Measurements from ENCODE around the gene EHMT1. TPM values are rescaled to one million over a fixed set of nuclear protein-coding genes. Genes with fewer than 3 reads are reported as not detected.

The EHMT1 gene
- total RNA-seq, 2 experiments from 2014 or later: 66.6 to 76.7 TPM

DNA sequence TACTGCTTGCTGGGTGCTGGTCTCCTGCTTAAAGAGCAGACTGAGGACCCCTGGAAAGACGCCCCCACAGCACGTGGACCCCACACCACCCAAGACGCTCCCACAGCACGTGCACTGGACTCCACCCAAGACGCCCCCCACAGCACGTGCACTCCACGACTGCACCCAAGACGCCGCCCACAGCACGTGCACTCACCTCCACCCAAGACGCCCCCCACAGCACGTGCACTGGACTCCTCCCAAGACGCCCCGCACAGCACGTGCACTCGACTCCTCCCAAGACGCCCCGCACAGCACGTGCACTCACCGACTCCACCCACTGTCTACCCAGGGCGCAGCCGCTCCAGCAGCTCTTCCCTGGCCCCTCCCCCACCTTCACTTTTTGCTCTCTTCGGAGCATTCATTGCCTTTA, 50.5 kb downstream of the EHMT1 start:
- Mint-ChIP-seq H3K9me3 (ENCODE audit: low read depth) (no peaks in the 10 kb centered on the region), H3K27ac (no peak overlapping the region), H3K27me3 (no peaks in the 10 kb centered on the region), H3K36me3 (ENCODE audit: low read depth) (peaks cover 16% of the 10 kb centered on the region), H3K4me3 (no peak overlapping the region), H3K4me1 (peaks cover 53% of the 10 kb centered on the region)
- peak; percentile 19 for ATAC-seq
- intact Hi-C loops (cut with DNase I, micrococcal nuclease): no loop called here
- DNase-seq: peak; percentile 24
- CTCF ChIA-PET: interaction anchor here (0.6 kb wide), 1 partner anchor 22 kb away, joined by 3 read pairs; no protein-coding TSS in a partner anchor
- POLR2A ChIA-PET: no interaction called here

DNA sequence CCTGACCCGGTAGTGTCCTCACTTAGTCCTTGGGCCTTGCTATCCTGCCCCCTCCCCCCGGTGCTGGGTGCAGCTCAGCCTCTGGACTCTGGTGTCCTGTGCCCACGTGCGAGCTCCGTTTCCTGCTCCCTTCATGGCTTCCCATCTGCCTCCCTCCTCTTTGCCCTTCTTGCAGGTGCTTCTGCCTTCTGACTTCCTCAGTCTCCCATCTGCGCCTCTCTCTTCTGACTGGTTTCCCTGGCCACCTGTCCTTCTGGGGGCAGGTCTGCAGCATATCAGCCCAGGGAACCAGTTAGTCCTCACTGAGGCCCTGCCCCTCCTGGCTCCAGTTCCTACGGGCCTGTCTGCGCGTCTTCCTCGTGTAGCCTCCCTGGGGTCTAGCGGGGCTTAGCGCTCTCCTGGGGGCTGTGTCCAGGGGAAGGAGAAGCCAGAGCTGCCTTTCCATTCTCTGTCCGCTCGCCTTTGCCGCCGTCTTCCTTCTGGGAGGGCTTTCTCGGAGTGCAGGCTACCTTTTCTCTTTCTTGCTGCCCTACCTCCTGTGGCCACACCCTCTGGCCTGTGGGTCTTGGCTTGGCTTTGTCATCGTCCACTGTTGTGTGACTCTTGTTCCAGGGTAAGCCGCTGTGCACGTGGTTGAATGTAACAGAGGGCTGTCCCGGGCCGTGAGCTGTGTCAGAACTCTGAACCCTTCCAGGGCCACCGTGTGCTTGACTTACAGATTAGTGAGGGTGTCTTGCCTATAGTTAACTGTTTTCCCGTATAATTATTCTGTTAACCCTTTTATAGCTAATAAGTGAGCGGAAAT, 51.8 kb downstream of the EHMT1 start:
- no peak for DNase-seq
- H3K27ac Mint-ChIP-seq: peak overlapping the region; percentile 10
- H3K9me3 Mint-ChIP-seq (ENCODE audit: low read depth): no peaks in the 10 kb centered on the region
- no peak for ATAC-seq
- H3K4me1 Mint-ChIP-seq: peaks cover 49% of the 10 kb centered on the region
- H3K27me3 Mint-ChIP-seq: no peaks in the 10 kb centered on the region
- H3K4me3 Mint-ChIP-seq: no peak overlapping the region
- CTCF ChIA-PET: interaction anchor here (0.5 to 1.3 kb wide), 10 partner anchors 10 to 240 kb away, joined by 3 to 5 read pairs (median 4); no protein-coding TSS in a partner anchor
- POLR2A ChIA-PET: no interaction called here
- H3K36me3 Mint-ChIP-seq (ENCODE audit: low read depth): peaks cover 14% of the 10 kb centered on the region
- intact Hi-C loops (cut with DNase I, micrococcal nuclease): loop anchor here in 1 of 2 experiments (5.0 kb wide), 1 partner anchor 102 kb away; no protein-coding TSS in a partner anchor

DNA sequence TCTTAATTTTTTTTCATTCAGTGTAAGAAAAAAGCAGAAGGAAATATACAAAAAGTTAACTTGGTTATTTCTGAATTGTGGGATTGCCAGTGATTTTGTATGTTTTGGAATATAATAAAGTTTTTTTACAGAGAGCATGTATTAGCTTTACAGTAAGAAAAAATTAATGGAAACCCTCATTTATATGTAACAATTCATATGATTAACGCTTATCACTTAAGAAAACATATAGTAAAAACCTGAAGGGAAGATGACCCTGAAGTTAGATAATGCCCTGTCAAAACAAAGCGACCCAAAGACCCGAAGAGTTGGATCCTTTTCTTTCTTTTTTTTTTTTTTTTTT, 52.4 kb downstream of the EHMT1 start:
- Mint-ChIP-seq H3K9me3 (ENCODE audit: low read depth) (no peaks in the 10 kb centered on the region), H3K27me3 (no peaks in the 10 kb centered on the region), H3K4me1 (peaks cover 47% of the 10 kb centered on the region), H3K27ac (no peak overlapping the region), H3K4me3 (no peak overlapping the region), H3K36me3 (ENCODE audit: low read depth) (peaks cover 14% of the 10 kb centered on the region)
- ATAC-seq: no peak
- no peak for DNase-seq
- intact Hi-C loops (cut with DNase I, micrococcal nuclease): loop anchor here in 1 of 2 experiments (5.0 kb wide), 1 partner anchor 101 kb away; no protein-coding TSS in a partner anchor
- ChIA-PET CTCF (interaction anchor here (0.6 to 1.3 kb wide), 6 partner anchors 11 to 328 kb away, joined by 3 to 4 read pairs (median 3); no protein-coding TSS in a partner anchor), POLR2A (no interaction called here)

DNA sequence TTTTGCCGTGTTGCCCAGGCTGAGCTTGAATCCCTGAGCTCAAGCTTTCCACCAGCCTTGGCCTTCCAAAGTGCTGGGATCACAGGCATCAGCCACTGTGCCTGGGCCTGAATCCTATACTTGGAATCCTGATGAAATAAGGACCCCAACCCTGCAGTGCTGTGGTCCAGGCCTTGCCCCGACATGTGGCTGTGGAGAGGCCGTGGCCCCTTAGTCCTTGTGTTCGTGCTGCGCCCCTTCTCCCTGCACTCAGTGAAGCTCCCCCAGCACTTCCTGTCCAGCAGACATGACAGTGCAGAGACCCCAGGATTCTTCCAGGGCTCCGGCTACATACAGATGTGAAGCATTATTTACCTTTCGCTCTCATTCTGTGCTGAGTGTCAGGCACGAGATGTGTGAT, 52.9 kb downstream of the EHMT1 start:
- H3K4me1 Mint-ChIP-seq: peaks cover 42% of the 10 kb centered on the region
- no peaks in the 10 kb centered on the region for H3K9me3 Mint-ChIP-seq (ENCODE audit: low read depth)
- H3K36me3 Mint-ChIP-seq (ENCODE audit: low read depth): peaks cover 15% of the 10 kb centered on the region
- H3K4me3 Mint-ChIP-seq: no peak overlapping the region
- H3K27ac Mint-ChIP-seq: no peak overlapping the region
- DNase-seq: no peak
- no peaks in the 10 kb centered on the region for H3K27me3 Mint-ChIP-seq
- ATAC-seq: no peak
- ChIA-PET CTCF (interaction anchor here (0.6 to 1.3 kb wide), 6 partner anchors 11 to 328 kb away, joined by 3 to 4 read pairs (median 3); no protein-coding TSS in a partner anchor), POLR2A (no interaction called here)
- intact Hi-C loops (cut with DNase I, micrococcal nuclease): loop anchor here in 1 of 2 experiments (1.0 to 5.0 kb wide), 3 partner anchors 101 to 429 kb away; no protein-coding TSS in a partner anchor

DNA sequence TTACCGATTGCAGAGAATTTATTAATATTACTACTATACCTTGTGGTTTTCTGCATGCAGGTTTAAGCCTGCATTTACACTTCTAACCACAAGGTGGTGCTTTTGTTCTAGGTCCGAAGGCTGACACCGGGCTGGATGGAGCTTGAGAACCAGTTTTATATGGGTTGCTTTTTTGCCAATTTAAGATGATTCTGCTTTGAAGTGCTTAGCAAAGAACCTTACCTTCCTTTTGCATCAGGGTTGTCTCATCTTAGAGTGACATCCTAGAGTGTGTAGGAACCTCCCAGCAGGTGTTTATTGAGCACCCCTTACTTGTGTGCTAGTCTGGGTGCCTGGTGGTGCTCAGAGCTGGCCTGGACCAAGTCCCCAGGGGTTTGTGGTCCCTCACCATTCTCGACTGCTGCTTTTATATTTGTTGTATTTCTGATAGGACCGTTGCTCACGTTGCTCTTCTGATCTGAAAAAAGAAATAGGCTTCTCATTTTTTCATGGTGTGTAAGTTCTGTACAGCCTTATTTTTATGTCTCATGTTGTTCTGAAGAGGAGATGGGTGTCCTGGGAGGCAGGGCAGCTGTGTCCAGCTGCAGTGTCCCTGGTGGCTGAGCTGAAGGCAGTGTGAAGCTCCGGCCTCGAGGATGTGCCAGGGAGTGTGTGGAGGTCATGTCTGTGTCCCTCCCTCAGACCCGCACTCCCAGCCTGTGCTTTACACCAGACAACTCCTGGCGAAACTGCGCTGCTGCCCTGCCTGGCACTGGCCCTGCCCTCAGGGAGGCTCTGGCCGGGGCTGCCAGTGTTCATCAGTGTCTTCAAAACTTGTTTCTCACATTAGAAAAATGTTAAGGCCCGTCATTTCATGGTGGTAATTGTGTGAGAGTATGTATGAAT, 54.3 kb downstream of the EHMT1 start:
- Mint-ChIP-seq H3K36me3 (ENCODE audit: low read depth) (peaks cover 23% of the 10 kb centered on the region), H3K4me1 (peaks cover 30% of the 10 kb centered on the region), H3K27me3 (no peaks in the 10 kb centered on the region), H3K4me3 (no peak overlapping the region), H3K9me3 (ENCODE audit: low read depth) (no peaks in the 10 kb centered on the region), H3K27ac (peak overlapping the region; percentile 43)
- CTCF ChIA-PET: interaction anchor here (0.5 to 1.9 kb wide), 33 partner anchors 8 to 350 kb away, joined by 3 to 11 read pairs (median 4); no protein-coding TSS in a partner anchor
- POLR2A ChIA-PET: interaction anchor here (0.6 kb wide), 1 partner anchor 66 kb away, joined by 3 read pairs; no protein-coding TSS in a partner anchor
- peak; percentile 65 for DNase-seq
- intact Hi-C loops (cut with DNase I, micrococcal nuclease): loop anchor here in 1 of 2 experiments (1.0 to 5.0 kb wide), 3 partner anchors 99 to 428 kb away; no protein-coding TSS in a partner anchor
- peak; percentile 82 for ATAC-seq

DNA sequence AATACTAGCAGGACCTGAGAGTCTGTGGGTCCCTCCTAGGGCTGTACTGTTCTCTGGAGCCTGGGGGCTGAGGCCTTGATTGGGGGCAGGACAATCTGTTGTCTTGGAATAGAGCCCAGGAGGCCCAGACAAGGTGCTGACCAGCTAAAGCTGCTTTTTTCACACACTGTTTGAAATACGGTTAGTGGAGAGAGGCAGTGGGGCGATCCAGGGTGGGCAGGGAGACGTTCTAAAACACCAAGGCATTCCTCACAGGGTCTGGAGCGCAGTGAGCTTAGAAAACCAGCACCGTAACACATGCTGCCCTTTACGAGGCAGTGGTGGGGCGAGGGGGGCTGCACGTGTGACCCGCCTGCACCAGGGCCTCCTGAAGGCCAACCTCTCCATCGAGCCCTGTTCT, 55.1 kb downstream of the EHMT1 start:
- Mint-ChIP-seq H3K4me1 (peaks cover 30% of the 10 kb centered on the region), H3K27ac (no peak overlapping the region), H3K9me3 (ENCODE audit: low read depth) (no peaks in the 10 kb centered on the region), H3K27me3 (no peaks in the 10 kb centered on the region), H3K36me3 (ENCODE audit: low read depth) (peaks cover 24% of the 10 kb centered on the region), H3K4me3 (no peak overlapping the region)
- ChIA-PET CTCF (interaction anchor here (1.0 to 1.9 kb wide), 6 partner anchors 11 to 84 kb away, joined by 3 to 11 read pairs (median 4); no protein-coding TSS in a partner anchor), POLR2A (no interaction called here)
- ATAC-seq (no peak), DNase-seq (no peak)
- intact Hi-C loops (cut with DNase I, micrococcal nuclease): loop anchor here in 1 of 2 experiments (2.0 to 5.0 kb wide), 2 partner anchors 98 to 427 kb away; no protein-coding TSS in a partner anchor

DNA sequence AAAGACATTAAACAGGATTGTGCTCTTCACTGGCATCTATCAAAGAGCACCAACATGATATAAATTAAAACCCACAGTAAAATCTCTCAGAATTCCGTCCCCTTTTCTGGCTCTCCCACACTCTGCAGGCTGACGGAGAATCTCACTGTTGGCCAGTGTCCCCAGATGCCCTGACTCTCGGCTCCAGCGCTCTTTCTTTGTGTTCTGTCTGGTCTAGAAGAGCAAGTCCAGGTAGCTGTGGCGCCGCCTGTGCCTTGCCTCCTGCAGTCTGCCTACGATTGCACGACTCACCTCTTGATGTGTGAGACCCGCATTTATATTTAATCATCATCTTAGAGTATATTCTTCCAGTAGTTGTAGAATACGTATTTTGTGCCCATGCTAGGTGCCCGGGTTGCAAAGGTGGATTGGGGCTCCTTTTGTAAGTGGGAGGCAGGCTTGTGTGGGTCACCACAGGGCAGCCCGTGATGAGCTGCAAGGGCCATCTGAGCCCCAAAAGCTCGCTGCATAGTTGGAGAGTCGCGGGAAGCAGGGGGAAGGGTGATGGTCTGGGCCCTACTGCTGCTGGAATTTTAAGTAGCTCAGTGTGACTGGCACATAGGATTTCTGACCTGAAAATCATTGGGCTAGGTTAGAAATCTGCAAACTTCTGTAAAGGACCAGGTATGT, 55.6 kb downstream of the EHMT1 start:
- Mint-ChIP-seq H3K4me3 (no peak overlapping the region), H3K9me3 (ENCODE audit: low read depth) (no peaks in the 10 kb centered on the region), H3K27ac (no peak overlapping the region), H3K4me1 (peaks cover 31% of the 10 kb centered on the region), H3K27me3 (no peaks in the 10 kb centered on the region), H3K36me3 (ENCODE audit: low read depth) (peaks cover 22% of the 10 kb centered on the region)
- DNase-seq (no peak), ATAC-seq (no peak)
- POLR2A ChIA-PET: interaction anchor here (0.6 kb wide), 1 partner anchor 387 kb away, joined by 4 read pairs; no protein-coding TSS in a partner anchor
- CTCF ChIA-PET: interaction anchor here (0.6 to 1.1 kb wide), 4 partner anchors 14 to 133 kb away, joined by 3 to 4 read pairs (median 3); no protein-coding TSS in a partner anchor
- intact Hi-C loops (cut with DNase I, micrococcal nuclease): loop anchor here in 1 of 2 experiments (5.0 kb wide), 1 partner anchor 98 kb away; no protein-coding TSS in a partner anchor

DNA sequence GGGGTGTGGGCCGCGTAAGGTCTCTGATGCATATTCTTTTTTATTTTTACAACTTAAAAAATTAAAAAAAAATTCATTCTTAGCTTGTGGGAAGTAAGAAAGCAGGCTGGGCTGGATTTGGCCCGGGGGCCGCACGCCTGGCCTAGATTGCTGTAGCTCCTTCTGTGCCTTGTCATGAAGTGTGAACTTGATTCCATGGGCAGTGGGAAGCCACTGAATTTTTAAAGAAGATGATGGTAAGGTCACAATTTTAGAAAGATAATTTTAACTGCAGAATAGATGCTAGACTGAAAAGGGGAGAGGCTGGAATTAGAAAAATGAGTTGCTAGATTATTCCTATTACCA, 56.1 kb downstream of the EHMT1 start:
- intact Hi-C loops (cut with DNase I, micrococcal nuclease): loop anchor here in 1 of 2 experiments (5.0 kb wide), 1 partner anchor 97 kb away; no protein-coding TSS in a partner anchor
- Mint-ChIP-seq H3K4me1 (peaks cover 35% of the 10 kb centered on the region), H3K27me3 (no peaks in the 10 kb centered on the region), H3K36me3 (ENCODE audit: low read depth) (peaks cover 21% of the 10 kb centered on the region), H3K27ac (no peak overlapping the region), H3K9me3 (ENCODE audit: low read depth) (no peaks in the 10 kb centered on the region), H3K4me3 (no peak overlapping the region)
- CTCF ChIA-PET: interaction anchor here (0.6 to 1.1 kb wide), 4 partner anchors 15 to 134 kb away, joined by 3 to 4 read pairs (median 3); no protein-coding TSS in a partner anchor
- no peak for ATAC-seq
- POLR2A ChIA-PET: interaction anchor here (0.6 kb wide), 1 partner anchor 388 kb away, joined by 4 read pairs; no protein-coding TSS in a partner anchor
- DNase-seq: no peak

DNA sequence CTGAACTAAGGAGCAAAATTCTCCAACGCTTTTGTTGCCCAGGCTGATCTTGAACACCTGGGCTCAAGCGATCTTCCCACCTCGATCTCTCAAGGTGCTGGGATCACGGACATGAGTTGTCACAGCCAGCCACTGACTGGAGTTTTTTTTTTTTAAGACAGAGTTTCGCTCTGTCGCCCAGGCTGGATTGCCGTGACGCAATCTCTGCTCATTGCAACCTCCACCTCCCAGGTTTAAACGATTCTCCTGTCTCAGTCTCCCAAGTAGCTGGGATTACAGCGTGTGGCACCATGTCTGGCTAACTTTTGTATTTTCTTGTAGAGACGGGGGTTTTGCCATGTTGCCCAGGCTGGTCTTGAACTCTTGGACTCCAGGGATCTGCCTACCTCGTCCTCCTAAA, 58.2 kb downstream of the EHMT1 start:
- H3K36me3 Mint-ChIP-seq (ENCODE audit: low read depth): peaks cover 17% of the 10 kb centered on the region
- no peak for DNase-seq
- H3K4me3 Mint-ChIP-seq: no peak overlapping the region
- no peak for ATAC-seq
- POLR2A ChIA-PET: no interaction called here
- intact Hi-C loops (cut with DNase I, micrococcal nuclease): no loop called here
- H3K27me3 Mint-ChIP-seq: no peaks in the 10 kb centered on the region
- H3K27ac Mint-ChIP-seq: no peak overlapping the region
- CTCF ChIA-PET: no interaction called here
- peaks cover 35% of the 10 kb centered on the region for H3K4me1 Mint-ChIP-seq
- H3K9me3 Mint-ChIP-seq (ENCODE audit: low read depth): no peaks in the 10 kb centered on the region

DNA sequence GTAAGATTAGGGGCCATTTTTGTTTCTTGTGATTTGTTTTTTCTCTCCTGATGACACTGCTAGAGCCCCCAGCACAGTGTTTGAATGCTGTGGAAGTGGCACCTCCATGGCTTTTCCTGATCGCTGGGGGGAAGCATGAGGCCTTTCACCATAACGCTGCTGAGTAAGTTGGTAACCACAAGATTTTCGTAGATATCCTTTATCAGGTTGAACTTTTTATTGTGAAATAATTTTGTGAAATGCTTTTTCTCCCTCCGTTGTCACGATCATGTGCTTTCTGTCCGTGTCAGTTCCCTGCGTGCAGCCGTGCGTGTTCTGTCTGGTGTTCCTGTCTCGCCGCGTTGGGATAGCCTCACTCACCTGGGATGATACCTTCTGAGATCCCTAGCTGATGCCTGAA, 59.4 kb downstream of the EHMT1 start:
- Mint-ChIP-seq H3K4me1 (peaks cover 23% of the 10 kb centered on the region), H3K27ac (no peak overlapping the region), H3K9me3 (ENCODE audit: low read depth) (no peaks in the 10 kb centered on the region), H3K27me3 (no peaks in the 10 kb centered on the region), H3K36me3 (ENCODE audit: low read depth) (peaks cover 17% of the 10 kb centered on the region), H3K4me3 (no peak overlapping the region)
- ATAC-seq (no peak), DNase-seq (no peak)
- intact Hi-C loops (cut with DNase I, micrococcal nuclease): no loop called here
- ChIA-PET POLR2A (no interaction called here), CTCF (no interaction called here)
